ENCODE measurements around the gene INPPL1.

INPPL1 gene

DNA sequence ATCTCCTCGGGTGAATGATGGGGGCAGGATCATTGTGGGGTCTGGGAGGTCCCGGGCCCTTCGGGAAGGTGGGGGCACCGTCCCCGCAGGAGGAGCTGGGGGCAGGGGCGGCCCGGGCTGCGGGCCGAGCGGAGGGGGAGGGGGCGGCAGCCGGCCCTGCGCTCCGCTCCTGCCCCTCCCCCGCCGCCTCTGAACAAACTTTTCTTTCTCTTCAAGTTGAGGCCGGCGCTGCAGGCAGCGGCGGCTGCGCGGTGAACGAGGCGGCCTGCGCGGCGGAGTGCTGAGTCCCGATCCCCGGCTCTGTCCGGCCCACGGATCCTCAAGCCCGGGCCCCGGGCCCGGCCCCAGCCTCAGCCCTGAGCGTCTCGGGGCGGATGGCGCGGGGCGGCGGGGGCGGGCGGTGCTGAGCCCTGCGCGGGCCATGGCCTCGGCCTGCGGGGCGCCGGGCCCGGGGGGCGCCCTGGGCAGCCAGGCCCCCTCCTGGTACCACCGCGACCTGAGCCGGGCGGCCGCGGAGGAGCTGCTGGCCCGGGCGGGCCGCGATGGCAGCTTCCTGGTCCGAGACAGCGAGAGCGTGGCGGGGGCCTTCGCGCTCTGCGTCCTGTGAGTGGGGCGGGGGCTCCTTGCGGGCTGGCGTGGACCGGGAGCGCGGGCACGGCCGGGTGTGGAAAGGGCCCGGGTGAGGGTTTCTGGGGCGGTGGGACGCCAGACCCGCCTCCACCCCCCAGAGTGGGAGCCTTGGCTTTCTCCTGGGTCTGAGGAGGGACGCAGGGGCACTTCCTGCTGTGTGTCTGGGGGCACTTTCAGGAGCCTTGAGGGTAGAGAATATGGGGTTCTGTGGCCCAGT, at the start of gene INPPL1:
Gene INPPL1 (plus strand): TSS at position 204 of the 847 bp plus-strand sequence. CDS start 218 bp downstream, at position 422.
- Histone ChIP-seq H4K20me1 (ENCODE audit: insufficient read depth, low read length) (no peaks in the 10 kb centered on the region), H3K9ac (ENCODE audit: low read length) (peak within 1 kb of the TSS; percentile 92), H3K9me2 (replicated peaks; ENCODE audit: insufficient read depth, low read length) (no peaks in the 10 kb centered on the region), H3K4me3 (ENCODE audit: low read length) (peak within 1 kb of the TSS; percentile 99), H3K4me2 (ENCODE audit: low read depth, low read length) (peak within 1 kb of the TSS; percentile 99), H3F3A (ENCODE audit: insufficient read depth, low read length) (peaks cover 11% of the 10 kb centered on the region; the same call in 1 of the 2 replicates), H3K79me2 (ENCODE audit: low read length) (peaks cover 28% of the 10 kb centered on the region), H3K4me1 (ENCODE audit: low read length) (peaks cover 8% of the 10 kb centered on the region), H2AFZ (ENCODE audit: low read length) (peak within 1 kb of the TSS; percentile 76), H3K27ac (ENCODE audit: low read length) (peak within 1 kb of the TSS; percentile 95), H3K27me3 (replicated peaks; ENCODE audit: insufficient read depth, low read length) (no peaks in the 10 kb centered on the region), H3K36me3 (replicated peaks; ENCODE audit: insufficient read depth, low read length) (no peaks in the 10 kb centered on the region), H3K9me3 (replicated peaks; ENCODE audit: insufficient read depth, low read length) (no peaks in the 10 kb centered on the region)
- TF ChIP-seq EZH2phosphoT487 (IDR thresholded peaks at IDR 0.05; ENCODE audit: low read length) (no peak), EZH2 (optimal IDR thresholded peaks at IDR 0.05; ENCODE audit: low read depth, low read length) (no peak)
- TF ChIP-seq, protein P1, sequence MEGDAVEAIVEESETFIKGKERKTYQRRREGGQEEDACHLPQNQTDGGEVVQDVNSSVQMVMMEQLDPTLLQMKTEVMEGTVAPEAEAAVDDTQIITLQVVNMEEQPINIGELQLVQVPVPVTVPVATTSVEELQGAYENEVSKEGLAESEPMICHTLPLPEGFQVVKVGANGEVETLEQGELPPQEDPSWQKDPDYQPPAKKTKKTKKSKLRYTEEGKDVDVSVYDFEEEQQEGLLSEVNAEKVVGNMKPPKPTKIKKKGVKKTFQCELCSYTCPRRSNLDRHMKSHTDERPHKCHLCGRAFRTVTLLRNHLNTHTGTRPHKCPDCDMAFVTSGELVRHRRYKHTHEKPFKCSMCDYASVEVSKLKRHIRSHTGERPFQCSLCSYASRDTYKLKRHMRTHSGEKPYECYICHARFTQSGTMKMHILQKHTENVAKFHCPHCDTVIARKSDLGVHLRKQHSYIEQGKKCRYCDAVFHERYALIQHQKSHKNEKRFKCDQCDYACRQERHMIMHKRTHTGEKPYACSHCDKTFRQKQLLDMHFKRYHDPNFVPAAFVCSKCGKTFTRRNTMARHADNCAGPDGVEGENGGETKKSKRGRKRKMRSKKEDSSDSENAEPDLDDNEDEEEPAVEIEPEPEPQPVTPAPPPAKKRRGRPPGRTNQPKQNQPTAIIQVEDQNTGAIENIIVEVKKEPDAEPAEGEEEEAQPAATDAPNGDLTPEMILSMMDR (IDR thresholded peaks at IDR 0.05; ENCODE audit: low read length), result no peak
- DNase-seq, result peak; percentile 48

DNA sequence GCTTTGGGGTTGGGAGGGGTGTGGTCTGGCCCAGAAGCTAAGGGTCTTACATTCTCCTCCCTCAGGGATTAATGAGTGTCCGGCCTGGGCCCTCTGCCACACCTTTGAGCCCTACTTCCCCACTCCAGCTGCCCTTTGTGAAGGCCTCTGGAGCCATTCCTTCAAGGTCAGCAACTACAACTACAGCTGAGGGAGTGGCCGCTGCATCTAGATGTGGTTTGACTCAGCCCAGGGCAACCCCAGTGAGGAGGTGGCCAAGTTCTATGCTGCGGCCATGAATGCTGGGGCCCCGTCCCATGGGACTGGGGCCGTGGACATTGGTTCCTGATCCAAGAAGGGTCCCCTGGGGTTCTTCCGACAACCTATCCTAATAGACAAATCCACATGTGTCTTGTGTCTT, 46.9 kb upstream of the INPPL1 start:
- H3K9me2 ChIP-seq (replicated peaks; ENCODE audit: insufficient read depth, low read length), result no peaks in the 10 kb centered on the region
- H3K27ac ChIP-seq (ENCODE audit: low read length), result no peak overlapping the region
- no peaks in the 10 kb centered on the region for H3K36me3 ChIP-seq (replicated peaks; ENCODE audit: insufficient read depth, low read length)
- no peaks in the 10 kb centered on the region for H3K79me2 ChIP-seq (ENCODE audit: low read length)
- TF ChIP-seq EZH2 (optimal IDR thresholded peaks at IDR 0.05; ENCODE audit: low read depth, low read length), result no peak
- H3K27me3 ChIP-seq (replicated peaks; ENCODE audit: insufficient read depth, low read length), result no peaks in the 10 kb centered on the region
- H3K4me3 ChIP-seq (ENCODE audit: low read length), result no peak overlapping the region
- no peak overlapping the region for H3K4me2 ChIP-seq (ENCODE audit: low read depth, low read length)
- H3K9ac ChIP-seq (ENCODE audit: low read length), result no peak overlapping the region
- H3F3A ChIP-seq (ENCODE audit: insufficient read depth, low read length), result no peaks in the 10 kb centered on the region
- H2AFZ ChIP-seq (ENCODE audit: low read length), result no peak overlapping the region
- H3K4me1 ChIP-seq (ENCODE audit: low read length), result no peaks in the 10 kb centered on the region
- H3K9me3 ChIP-seq (replicated peaks; ENCODE audit: insufficient read depth, low read length), result no peaks in the 10 kb centered on the region
- no peaks in the 10 kb centered on the region for H4K20me1 ChIP-seq (ENCODE audit: insufficient read depth, low read length)
- DNase-seq, result no peak

DNA sequence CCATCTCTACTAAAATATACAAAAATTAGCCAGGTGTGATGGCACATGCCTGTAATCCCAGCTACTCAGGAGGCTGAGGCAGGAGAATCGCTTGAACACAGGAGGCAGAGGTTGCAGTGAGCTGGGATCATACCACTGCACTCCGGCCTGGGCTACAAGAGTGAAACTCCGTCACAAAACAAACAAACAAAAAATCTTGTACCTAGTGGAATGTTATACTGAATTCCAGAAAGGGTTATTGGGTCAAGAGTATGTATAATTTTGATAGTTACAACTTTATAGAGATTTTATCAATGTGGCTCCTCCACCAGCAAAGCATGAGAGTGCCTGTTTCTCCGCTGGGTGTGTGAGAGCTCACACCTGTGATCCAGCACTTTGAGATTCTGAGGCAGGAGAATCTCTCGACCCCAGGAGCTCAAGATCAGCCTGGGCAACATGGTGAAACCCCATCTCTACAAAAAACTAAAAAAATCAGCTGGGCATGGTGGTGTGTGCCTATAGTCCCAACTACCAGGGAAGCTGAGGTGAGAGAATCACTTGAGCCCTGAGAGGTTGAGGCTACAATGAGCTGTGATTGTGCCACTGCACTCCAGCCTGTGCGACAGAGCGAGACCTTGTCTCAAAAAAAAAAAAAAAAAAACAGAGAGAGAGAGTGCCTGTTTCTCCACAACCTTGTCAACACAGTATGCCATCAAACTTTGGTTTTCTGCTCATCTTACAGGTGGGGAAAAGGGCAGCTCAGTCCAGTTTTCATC, 45.3 kb upstream of the INPPL1 start:
- Histone ChIP-seq H3F3A (ENCODE audit: insufficient read depth, low read length) (no peaks in the 10 kb centered on the region), H3K9me3 (replicated peaks; ENCODE audit: insufficient read depth, low read length) (no peaks in the 10 kb centered on the region), H3K9me2 (replicated peaks; ENCODE audit: insufficient read depth, low read length) (no peaks in the 10 kb centered on the region), H3K4me2 (ENCODE audit: low read depth, low read length) (no peak overlapping the region), H2AFZ (ENCODE audit: low read length) (no peak overlapping the region), H3K9ac (ENCODE audit: low read length) (no peak overlapping the region), H4K20me1 (ENCODE audit: insufficient read depth, low read length) (no peaks in the 10 kb centered on the region), H3K4me3 (ENCODE audit: low read length) (no peak overlapping the region), H3K4me1 (ENCODE audit: low read length) (no peaks in the 10 kb centered on the region), H3K27me3 (replicated peaks; ENCODE audit: insufficient read depth, low read length) (no peaks in the 10 kb centered on the region), H3K36me3 (replicated peaks; ENCODE audit: insufficient read depth, low read length) (no peaks in the 10 kb centered on the region), H3K79me2 (ENCODE audit: low read length) (no peaks in the 10 kb centered on the region), H3K27ac (ENCODE audit: low read length) (no peak overlapping the region)
- no peak for TF ChIP-seq EZH2phosphoT487 (IDR thresholded peaks at IDR 0.05; ENCODE audit: low read length)
- TF ChIP-seq, protein P1 (IDR thresholded peaks at IDR 0.05; ENCODE audit: low read length), result no peak
- no peak for TF ChIP-seq EZH2 (optimal IDR thresholded peaks at IDR 0.05; ENCODE audit: low read depth, low read length)
- DNase-seq, result no peak

All from MM.1S (cell line).